Renal pelvis (tissue), 4 donors: ENCODE results near the gene GALNT17. TPM values are rescaled to one million over a fixed set of nuclear protein-coding genes. Genes with fewer than 3 reads are reported as not detected.
"Not testable (repeated sequence)": the region's sequence is repeated elsewhere in the genome, so short reads cannot be mapped to it uniquely, and the experiment has no call there.

ENCODE experiments used
- DNase-seq: peaks from one replicate; pipeline ENCODE4 v3.0.0-alpha.2; 2013
- polyA plus RNA-seq, 3 donors: library from polyadenylated mRNA; unstranded; fragments of 120-200 nt; gene quantifications; one replicate each; pipeline ENCODE4 v1.2.1, GENCODE V29; 2013; ENCODE audit not compliant: insufficient read length in 3 of 3

Gene GALNT17
- polyA plus RNA-seq, 3 donors: 3.5 to 5.6 (median 4.5) TPM

DNA sequence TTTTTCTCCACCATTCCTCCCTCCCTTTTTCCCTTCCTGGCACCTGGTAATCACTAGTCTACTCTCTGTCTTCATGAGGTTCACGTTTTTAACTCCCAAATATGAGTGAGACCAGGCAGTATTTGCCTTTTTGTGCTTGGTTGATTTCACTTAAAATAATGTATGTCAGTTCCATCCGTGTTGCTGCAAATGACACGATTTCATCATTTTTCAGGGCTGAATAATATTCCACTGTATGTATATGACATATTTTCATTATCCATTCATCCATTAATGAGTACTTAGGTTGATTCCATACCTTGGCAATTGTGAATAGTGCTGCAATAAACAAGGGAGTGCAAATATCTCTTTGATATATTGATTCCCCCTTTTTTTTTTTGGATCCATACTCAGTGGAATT, 25.8 kb downstream of the GALNT17 start:
- DNase-seq: no peak

- DNase-seq: no peak
These were observed 33.8 kb downstream of the GALNT17 start for GRCh38 chr7:71165708-71166107.

- DNase-seq: no peak
These were observed 39.5 kb downstream of the GALNT17 start for GRCh38 chr7:71171476-71171875.

DNA sequence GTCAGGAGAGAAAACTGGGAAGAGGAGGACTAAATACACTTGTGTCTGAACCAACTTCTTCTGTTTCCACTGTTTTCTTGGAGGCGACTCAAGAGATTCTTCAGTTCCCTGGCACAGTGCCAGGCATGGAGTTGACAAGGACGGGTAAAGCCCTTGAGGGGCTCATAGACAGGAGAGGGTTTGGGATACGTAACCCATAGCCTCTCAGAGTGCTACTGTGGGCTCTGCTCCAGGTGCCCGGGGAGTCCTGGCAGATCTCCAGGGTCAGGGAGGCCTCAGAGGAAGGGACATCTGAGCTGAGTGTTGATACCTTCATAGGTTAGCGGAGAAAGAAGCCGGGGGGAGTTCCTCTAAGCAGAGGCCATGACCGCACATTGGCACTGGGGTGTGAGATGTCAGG, 42.0 kb downstream of the GALNT17 start:
- no peak for DNase-seq

GRCh38 chr7:71182438-71182935, 50.5 kb downstream of the GALNT17 start:
- DNase-seq: no peak

- no peak for DNase-seq
These were observed 52.2 kb downstream of the GALNT17 start for GRCh38 chr7:71184136-71184535.

GRCh38 chr7:71184609-71185008, 52.7 kb downstream of the GALNT17 start:
- DNase-seq: no peak

- DNase-seq: no peak
These were observed 54.7 kb downstream of the GALNT17 start for GRCh38 chr7:71186535-71187057.

- DNase-seq: no peak
These were observed 59.8 kb downstream of the GALNT17 start for GRCh38 chr7:71191771-71192170.

DNA sequence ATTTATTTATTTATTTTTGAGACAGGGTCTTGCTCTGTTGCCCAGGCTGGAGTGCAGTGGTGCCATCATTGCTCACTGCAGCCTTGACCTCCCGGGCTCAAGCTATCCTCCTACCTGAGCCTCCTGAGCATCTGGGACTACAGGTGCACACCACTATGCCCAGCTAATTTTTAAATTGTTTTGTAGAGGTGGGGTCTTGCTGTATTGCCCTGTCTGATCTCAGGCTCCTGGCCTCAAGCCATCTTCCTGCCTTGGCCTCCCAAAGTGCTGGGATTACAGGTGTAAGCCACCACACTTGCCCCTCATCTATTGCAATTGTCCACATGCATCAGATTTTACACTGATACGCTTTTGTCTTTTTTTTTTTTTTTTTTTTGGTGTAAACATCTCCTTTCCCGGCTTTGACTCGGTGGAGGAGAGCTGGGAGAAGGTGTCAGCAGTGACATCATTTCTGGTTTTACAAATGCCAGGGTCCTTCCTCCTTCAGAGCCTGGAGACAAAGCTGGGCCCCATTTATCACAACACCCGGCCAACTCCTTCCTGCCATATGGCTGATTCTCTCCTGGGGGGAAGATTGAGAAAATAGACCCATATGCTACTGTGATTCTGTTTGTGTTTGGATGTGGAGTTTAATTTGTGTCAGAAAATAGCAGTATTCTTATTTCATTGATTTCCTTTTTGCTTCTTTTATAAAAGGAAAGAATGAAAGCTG, 61.3 kb downstream of the GALNT17 start:
- no peak for DNase-seq

DNA sequence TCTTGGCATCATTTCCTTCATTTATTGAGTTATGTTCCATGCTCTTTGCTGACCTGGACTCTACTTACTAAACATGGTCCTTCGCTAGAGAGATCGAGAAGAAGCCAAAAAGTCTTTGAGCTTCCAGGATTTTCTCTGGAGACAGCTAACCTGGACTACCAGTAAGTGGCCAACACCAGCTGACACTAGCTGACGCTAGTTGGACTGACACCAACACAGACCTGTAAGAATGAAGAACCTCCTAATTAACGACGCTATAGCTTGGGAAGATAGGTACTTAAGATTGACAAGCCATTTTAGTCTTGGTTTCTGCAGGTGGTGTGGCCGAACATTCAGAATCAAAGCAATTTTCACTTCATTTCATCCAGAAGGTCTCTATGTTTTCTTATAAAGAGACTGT, 66.4 kb downstream of the GALNT17 start:
- no peak for DNase-seq

DNA sequence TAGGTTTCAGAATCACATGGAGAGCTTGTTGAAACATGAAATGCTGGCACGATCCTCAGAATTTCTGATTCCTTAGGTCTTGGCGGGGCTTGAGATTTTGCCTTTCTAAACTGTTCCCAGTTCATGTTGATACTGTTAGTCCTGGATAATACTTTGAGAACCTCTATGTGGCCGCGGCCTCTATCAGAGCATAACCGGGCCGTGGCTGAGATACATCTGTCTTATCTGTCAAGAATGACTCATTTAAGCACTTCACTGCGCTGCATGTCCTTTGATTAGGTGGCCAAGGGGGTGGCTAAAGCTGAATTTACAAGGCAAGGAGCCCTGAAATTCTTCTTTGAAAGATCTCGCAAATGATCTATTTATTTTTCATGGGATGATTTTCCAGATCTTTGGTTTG, 66.9 kb downstream of the GALNT17 start:
- DNase-seq: no peak

- no peak for DNase-seq
These were observed 74.2 kb downstream of the GALNT17 start for GRCh38 chr7:71206184-71206583.

DNA sequence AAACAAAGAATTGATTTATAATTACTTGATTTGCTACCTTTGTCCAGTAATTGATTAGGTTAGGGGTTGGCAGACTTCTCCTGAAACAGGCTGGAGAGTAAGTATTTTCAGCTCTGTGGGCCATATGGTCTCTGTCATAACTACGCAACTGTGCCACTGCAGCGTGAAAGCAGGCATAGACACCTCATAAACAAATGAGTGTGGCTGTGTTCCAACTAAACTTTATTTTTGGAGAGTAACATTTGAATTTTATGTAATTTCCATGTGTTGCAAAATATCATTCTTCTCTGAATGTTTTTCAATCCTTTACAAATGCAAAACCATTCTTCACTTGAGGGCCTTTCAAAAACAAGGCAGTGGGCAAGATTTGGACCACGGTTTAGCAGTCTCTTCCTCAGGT, 76.9 kb downstream of the GALNT17 start:
- DNase-seq: no peak

GRCh38 chr7:71209484-71209883, 77.5 kb downstream of the GALNT17 start:
- not testable (repeated sequence) for DNase-seq

- no peak for DNase-seq
These were observed 78.3 kb downstream of the GALNT17 start for GRCh38 chr7:71210220-71210619.

- not testable (repeated sequence) for DNase-seq
These were observed 80.5 kb downstream of the GALNT17 start for GRCh38 chr7:71212433-71212832.

DNA sequence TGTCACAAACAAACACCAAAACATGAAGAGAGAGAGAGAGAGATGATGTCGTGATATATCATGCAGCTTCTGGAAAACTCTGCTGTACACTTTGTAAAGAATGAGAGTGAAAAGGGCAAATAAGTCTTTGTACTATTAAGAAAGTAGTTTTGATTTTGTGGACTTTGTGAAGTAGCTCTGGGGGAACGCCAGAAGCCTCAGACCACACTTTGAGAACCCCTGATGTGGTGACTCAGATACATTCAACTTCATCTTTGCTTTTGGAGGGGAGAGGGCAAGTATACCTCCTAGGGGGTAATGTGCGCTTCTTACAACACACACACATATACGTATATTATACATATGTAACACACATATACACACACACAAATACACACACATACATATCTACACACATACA, 84.3 kb downstream of the GALNT17 start:
- no peak for DNase-seq

DNA sequence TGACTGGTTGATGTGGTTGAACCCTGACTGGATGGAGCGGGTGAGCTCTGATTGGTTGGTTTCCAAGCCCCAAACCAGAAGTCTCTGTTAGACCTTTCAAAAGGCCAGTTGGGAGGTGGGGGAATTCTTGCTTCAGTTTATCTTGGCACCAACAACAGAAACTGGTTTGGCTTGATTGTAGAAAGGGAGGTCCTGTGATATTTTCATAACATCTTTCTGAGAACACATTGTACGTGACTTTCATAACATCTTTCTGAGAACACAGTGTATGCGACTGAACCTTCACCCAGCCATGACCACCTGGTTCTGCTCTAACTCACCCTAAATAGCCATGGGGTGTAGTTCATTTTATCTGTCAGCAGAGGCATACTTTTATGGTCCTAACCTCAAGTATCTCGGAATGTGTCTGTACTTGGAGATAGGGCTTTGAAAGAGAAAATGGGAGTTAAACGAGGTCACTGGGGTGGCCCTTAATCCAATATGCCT, 88.3 kb downstream of the GALNT17 start:
- no peak for DNase-seq

GRCh38 chr7:71221049-71221448, 89.1 kb downstream of the GALNT17 start:
- DNase-seq: no peak

- DNase-seq: no peak
These were observed 89.6 kb downstream of the GALNT17 start for GRCh38 chr7:71221549-71221948.

DNA sequence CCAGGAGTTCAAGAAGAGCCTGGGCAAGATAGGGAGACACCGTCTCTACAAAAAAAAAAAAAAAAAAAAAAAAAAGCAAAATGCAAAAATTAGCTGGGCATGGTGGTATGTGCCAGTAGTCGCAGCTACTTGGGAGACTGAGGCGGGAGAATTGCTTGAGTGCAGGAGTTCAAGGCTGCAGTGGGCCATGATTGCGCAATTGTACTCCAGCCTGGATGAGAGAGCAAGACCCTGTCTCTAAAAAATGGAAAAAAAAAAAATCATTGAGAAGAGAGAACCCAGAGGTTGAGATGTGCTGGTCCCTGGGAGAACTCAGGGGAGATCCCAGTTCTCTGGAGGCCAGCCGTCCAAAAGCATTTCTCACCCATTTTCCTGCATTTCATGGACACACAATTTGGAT, 95.2 kb downstream of the GALNT17 start:
- DNase-seq: no peak

DNA sequence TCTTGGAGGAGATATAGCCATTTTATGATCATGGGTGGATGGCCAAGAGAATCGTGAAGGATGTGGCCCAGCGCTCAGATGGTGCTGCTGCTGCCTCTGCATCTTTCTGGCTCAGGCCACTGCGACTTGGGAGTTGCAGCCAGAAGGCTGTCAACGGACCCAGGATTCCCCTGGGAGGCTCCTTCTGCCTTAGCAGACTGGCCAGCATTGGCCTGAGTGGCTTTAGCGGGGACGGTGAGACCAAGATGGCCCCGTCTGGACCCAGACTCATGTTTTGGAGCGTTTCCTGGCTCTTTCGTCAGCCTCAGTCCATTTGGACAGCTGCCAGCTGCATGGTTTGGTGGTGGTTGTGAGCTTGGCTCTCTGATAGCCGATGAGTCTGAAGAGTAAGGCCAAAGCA, 97.2 kb downstream of the GALNT17 start:
- no peak for DNase-seq

DNA sequence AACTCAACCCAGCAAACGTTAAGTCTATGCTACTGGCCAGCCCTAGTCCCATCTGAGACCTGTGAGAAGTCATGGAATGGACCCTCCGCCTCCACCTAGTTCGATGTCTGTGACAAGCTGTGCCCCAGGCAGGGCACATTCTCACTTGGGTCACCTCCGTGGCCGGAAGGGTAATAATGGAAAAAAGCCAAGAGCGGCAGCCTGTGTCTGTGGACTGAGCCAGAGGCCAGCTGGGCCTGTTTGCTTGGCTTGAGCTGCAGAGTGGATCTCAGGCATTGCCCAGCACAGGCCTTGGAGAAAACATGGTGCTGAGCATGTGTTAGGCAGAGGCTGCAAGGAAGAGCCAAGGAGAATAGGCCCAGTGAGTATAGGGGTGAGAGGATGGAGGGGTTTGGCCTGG, 97.8 kb downstream of the GALNT17 start:
- DNase-seq: no peak
